Neural progenitor cell (in vitro differentiated cells): ENCODE measurements around the gene UNC13C. TPM values are rescaled to one million over a fixed set of nuclear protein-coding genes. Genes with fewer than 3 reads are reported as not detected.

Experiments
- DNase-seq: peaks from one replicate; pipeline ENCODE4 v3.0.0-alpha.2; 2016; ENCODE audit warnings: low spot score
- H2AFZ ChIP-seq: fragments of 200-600 bp; sonication (generic); replicated peaks from 2 replicates; pipeline ENCODE4 v1.6.1; 2016; ENCODE audit warnings: antibody characterized with exemption
- H3F3A ChIP-seq: fragments of 200-600 bp; sonication (generic); 2 replicates; pipeline ENCODE4 v1.6.1; 2016; ENCODE audit warnings: antibody characterized with exemption, low read depth
- H3K27ac ChIP-seq: fragments of 200-600 bp; sonication (generic); 2 replicates; pipeline ENCODE4 v1.5.1; 2016; ENCODE audit warnings: mild to moderate bottlenecking
- H3K27me3 ChIP-seq: fragments of 200-600 bp; sonication (generic); 2 replicates; pipeline ENCODE4 v1.6.1; 2016; ENCODE audit warnings: mild to moderate bottlenecking, moderate library complexity
- H3K36me3 ChIP-seq: fragments of 200-600 bp; sonication (generic); 2 replicates; pipeline ENCODE4 v1.5.1; 2016
- H3K4me1 ChIP-seq: fragments of 200-600 bp; sonication (generic); 2 replicates; pipeline ENCODE4 v1.6.1; 2016; ENCODE audit warnings: mixed run types
- H3K4me2 ChIP-seq: fragments of 200-600 bp; sonication (generic); 2 replicates; pipeline ENCODE4 v1.6.1; 2016
- H3K4me3 ChIP-seq: fragments of 200-600 bp; sonication (generic); 2 replicates; pipeline ENCODE4 v1.5.1; 2016
- H3K79me2 ChIP-seq: fragments of 200-600 bp; sonication (generic); 2 replicates; pipeline ENCODE4 v1.6.1; 2016; ENCODE audit warnings: low read depth
- H3K9ac ChIP-seq: fragments of 200-600 bp; sonication (generic); 2 replicates; pipeline ENCODE4 v1.6.1; 2016
- H3K9me3 ChIP-seq: fragments of 200-600 bp; sonication (generic); 2 replicates; pipeline ENCODE4 v1.5.1; 2016; ENCODE audit warnings: low read depth
- H4K20me1 ChIP-seq: fragments of 200-600 bp; sonication (generic); 2 replicates; pipeline ENCODE4 v1.6.1; 2016; ENCODE audit warnings: low read depth
- H3K27ac Mint-ChIP-seq: 3 replicates; pipeline ENCODE4 v1.8.0; 2021; ENCODE audit warnings: mixed read lengths
- H3K27me3 Mint-ChIP-seq: 2 replicates; pipeline ENCODE4 v1.8.0; 2022; ENCODE audit warnings: low read depth, mild to moderate bottlenecking, inconsistent platforms, moderate library complexity, mixed read lengths; ENCODE audit not compliant: insufficient read depth
- H3K36me3 Mint-ChIP-seq: 3 replicates; pipeline ENCODE4 v1.8.0; 2021; ENCODE audit warnings: mixed read lengths
- H3K4me1 Mint-ChIP-seq: 3 replicates; pipeline ENCODE4 v1.8.0; 2021; ENCODE audit warnings: mixed read lengths
- H3K4me3 Mint-ChIP-seq: 3 replicates; pipeline ENCODE4 v1.8.0; 2021; ENCODE audit warnings: mild to moderate bottlenecking, moderate library complexity, mixed read lengths
- H3K9me3 Mint-ChIP-seq: 3 replicates; pipeline ENCODE4 v1.8.0; 2020; ENCODE audit warnings: mixed read lengths
- EZH2 ChIP-seq: fragments of 200-600 bp; sonication (generic); IDR thresholded peaks from 2 replicates; pipeline ENCODE4 v1.6.1; 2017; ENCODE audit warnings: antibody characterized with exemption, mild to moderate bottlenecking, moderate library complexity
- EZH2phosphoT487 ChIP-seq: fragments of 200-600 bp; sonication (generic); IDR thresholded peaks from 2 replicates; pipeline ENCODE4 v1.6.1; 2017; ENCODE audit warnings: antibody characterized with exemption
- total RNA-seq: library from RNA; depleted of rRNA; stranded (reverse); fragments of >200 nt; gene quantifications from 2 replicates; pipeline ENCODE4 v1.2.3, GENCODE V29; 2015; ENCODE audit warnings: low replicate concordance
- TF ChIP-seq, protein P1 (sequence below): fragments of 200-600 bp; sonication (generic); IDR thresholded peaks from 2 replicates; pipeline ENCODE4 v1.5.1; 2017; ENCODE audit warnings: antibody characterized with exemption, mild to moderate bottlenecking

UNC13C gene
- total RNA-seq, 1 donor from 2014 or later = not detected

DNA sequence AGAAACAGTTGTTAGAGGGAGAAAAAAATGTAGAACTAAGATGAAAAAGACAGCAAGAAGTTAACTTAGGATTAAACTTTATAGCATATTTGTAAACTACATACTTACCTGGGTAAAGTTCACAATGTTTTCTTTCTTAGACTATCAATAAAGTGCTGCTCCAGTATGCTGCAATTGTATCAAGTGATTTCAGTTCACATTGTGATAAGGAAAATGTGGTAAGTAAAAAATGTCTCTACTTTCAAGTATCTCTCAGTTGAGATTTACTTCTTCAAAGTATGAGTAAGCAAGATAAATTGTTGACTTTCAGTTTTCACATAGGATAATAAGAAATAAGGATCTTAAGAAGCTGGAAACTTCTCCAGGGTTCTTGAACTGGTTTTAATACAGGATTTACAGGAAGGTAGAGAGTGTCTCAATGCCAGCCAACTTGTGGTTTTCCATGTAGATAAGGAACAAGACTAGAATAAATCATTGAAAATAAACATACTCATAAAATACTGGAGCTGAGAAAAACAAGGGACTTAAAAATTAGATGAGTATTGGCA is 528.8 kb downstream of the UNC13C start:
- H3K4me1 ChIP-seq = no peaks in the 10 kb centered on the region
- H3K27ac ChIP-seq = no peak overlapping the region
- Mint-ChIP-seq H3K4me3 (no peak overlapping the region), H3K27ac (no peak overlapping the region), H3K9me3 (no peaks in the 10 kb centered on the region), H3K36me3 (no peaks in the 10 kb centered on the region), H3K27me3 (no peaks in the 10 kb centered on the region), H3K4me1 (no peaks in the 10 kb centered on the region)
- no peak for DNase-seq
- no peaks in the 10 kb centered on the region for H3F3A ChIP-seq
- H3K9ac ChIP-seq = no peak overlapping the region
- no peak overlapping the region for H3K4me3 ChIP-seq
- no peaks in the 10 kb centered on the region for H3K36me3 ChIP-seq
- no peak for TF ChIP-seq EZH2
- TF ChIP-seq EZH2phosphoT487 = no peak
- TF ChIP-seq, protein P1, sequence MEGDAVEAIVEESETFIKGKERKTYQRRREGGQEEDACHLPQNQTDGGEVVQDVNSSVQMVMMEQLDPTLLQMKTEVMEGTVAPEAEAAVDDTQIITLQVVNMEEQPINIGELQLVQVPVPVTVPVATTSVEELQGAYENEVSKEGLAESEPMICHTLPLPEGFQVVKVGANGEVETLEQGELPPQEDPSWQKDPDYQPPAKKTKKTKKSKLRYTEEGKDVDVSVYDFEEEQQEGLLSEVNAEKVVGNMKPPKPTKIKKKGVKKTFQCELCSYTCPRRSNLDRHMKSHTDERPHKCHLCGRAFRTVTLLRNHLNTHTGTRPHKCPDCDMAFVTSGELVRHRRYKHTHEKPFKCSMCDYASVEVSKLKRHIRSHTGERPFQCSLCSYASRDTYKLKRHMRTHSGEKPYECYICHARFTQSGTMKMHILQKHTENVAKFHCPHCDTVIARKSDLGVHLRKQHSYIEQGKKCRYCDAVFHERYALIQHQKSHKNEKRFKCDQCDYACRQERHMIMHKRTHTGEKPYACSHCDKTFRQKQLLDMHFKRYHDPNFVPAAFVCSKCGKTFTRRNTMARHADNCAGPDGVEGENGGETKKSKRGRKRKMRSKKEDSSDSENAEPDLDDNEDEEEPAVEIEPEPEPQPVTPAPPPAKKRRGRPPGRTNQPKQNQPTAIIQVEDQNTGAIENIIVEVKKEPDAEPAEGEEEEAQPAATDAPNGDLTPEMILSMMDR = no peak
- peaks cover 17% of the 10 kb centered on the region for H3K9me3 ChIP-seq
- H3K27me3 ChIP-seq = no peaks in the 10 kb centered on the region
- no peak overlapping the region for H2AFZ ChIP-seq
- no peaks in the 10 kb centered on the region for H4K20me1 ChIP-seq
- no peak overlapping the region for H3K4me2 ChIP-seq
- no peaks in the 10 kb centered on the region for H3K79me2 ChIP-seq

GRCh38 chr15:54514601-54515000 is 536.4 kb downstream of the UNC13C start:
- H3K79me2 ChIP-seq = no peaks in the 10 kb centered on the region
- no peaks in the 10 kb centered on the region for H4K20me1 ChIP-seq
- Mint-ChIP-seq H3K27ac (no peak overlapping the region), H3K4me1 (no peaks in the 10 kb centered on the region), H3K27me3 (no peaks in the 10 kb centered on the region), H3K4me3 (no peak overlapping the region), H3K36me3 (no peaks in the 10 kb centered on the region), H3K9me3 (no peaks in the 10 kb centered on the region)
- TF ChIP-seq EZH2phosphoT487 (no peak), EZH2 (no peak)
- TF ChIP-seq, protein P1 = no peak
- no peak overlapping the region for H3K27ac ChIP-seq
- no peak overlapping the region for H2AFZ ChIP-seq
- no peaks in the 10 kb centered on the region for H3K27me3 ChIP-seq
- no peak overlapping the region for H3K9ac ChIP-seq
- H3K4me2 ChIP-seq = no peak overlapping the region
- peaks cover 19% of the 10 kb centered on the region for H3K9me3 ChIP-seq
- H3K4me3 ChIP-seq = no peak overlapping the region
- H3K36me3 ChIP-seq = no peaks in the 10 kb centered on the region
- no peaks in the 10 kb centered on the region for H3K4me1 ChIP-seq
- no peak for DNase-seq
- no peaks in the 10 kb centered on the region for H3F3A ChIP-seq

DNA sequence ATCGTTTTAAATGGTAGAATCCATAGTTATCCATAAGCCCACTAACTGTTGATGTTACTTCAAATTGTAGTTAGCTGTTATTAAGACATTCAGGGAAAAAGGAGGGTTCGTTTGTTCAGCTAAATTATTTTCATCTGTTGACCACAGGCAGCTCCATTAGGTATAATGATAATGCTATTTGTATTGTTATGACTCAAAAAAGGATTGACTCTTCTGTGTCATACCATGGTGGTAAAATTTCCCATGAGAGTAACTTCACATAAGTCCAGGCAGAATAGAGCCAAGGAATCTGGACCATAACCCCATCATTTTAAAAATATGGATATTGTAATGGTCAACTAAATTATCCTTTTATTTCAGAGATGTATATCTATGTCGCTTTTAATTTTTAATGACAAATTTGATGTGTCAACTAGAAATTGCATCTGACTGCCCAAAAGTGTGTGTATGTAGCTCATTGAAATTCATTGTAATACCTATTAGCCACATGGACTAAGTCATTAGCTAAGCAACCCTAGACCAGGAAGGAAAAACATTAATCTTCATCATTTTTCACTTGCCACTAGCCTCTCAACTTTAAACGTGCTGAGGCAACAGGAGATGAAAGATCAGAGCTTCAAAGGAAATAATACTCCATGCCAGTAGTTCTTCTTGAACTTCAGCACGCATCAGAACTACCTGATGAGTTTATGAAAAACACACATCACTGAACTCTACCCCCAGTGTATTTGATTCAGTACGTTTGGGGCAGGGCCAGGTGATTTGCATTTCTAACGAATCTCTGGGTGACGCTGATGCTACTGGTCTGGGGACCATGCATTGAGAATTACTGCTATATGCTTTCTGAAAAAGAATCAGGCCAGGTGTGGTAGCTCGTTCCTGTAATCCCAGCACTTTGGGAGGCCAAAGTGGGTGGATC is 537.7 kb downstream of the UNC13C start:
- Histone ChIP-seq H3K27me3 (no peaks in the 10 kb centered on the region), H3K4me3 (no peak overlapping the region), H3F3A (no peaks in the 10 kb centered on the region), H3K27ac (no peak overlapping the region), H3K79me2 (no peaks in the 10 kb centered on the region), H2AFZ (no peak overlapping the region), H3K36me3 (no peaks in the 10 kb centered on the region), H3K4me2 (no peak overlapping the region), H4K20me1 (no peaks in the 10 kb centered on the region), H3K9me3 (peaks cover 19% of the 10 kb centered on the region), H3K9ac (no peak overlapping the region), H3K4me1 (no peaks in the 10 kb centered on the region)
- Mint-ChIP-seq H3K4me3 (no peak overlapping the region), H3K36me3 (no peaks in the 10 kb centered on the region), H3K4me1 (no peaks in the 10 kb centered on the region), H3K27ac (no peak overlapping the region), H3K9me3 (no peaks in the 10 kb centered on the region), H3K27me3 (no peaks in the 10 kb centered on the region)
- no peak for DNase-seq
- TF ChIP-seq EZH2 (no peak), EZH2phosphoT487 (no peak)
- TF ChIP-seq, protein P1 = no peak
